ENCODE data around the gene TTLL5. TPM values are rescaled to one million over a fixed set of nuclear protein-coding genes. Genes with fewer than 3 reads are reported as not detected.

The TTLL5 gene
- total and polyA plus RNA-seq, 3 experiments from 2014 or later, result 12.5 to 35.1 (median 33.7) TPM

DNA sequence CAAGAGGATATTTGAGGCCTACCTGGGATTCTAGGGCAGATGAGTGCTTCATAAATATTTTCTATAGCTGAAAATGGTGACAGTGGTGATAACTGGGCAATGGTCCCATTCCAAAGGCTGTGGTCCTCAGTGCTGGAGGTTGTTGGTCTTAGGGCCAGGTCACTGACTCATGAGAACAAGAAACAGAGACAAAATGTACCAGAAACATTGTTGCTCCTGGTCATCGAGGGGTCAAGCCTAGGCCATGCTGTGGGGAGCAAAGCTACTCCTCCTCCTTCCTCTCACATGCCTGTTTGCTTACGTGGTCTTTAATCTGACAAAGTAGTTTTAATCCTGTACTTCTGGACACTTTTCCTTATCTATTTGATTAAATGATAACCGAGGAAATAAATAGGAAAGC is 34.2 kb upstream of the TTLL5 start:
- H3K36me3 ChIP-seq (ENCODE audit: insufficient read depth, low read length), result no peaks in the 10 kb centered on the region
- no peaks in the 10 kb centered on the region for H3K9me3 ChIP-seq (ENCODE audit: low read length)
- Mint-ChIP-seq H3K27ac (no peak overlapping the region), H3K9me3 (no peaks in the 10 kb centered on the region), H3K27me3 (no peaks in the 10 kb centered on the region), H3K36me3 (no peaks in the 10 kb centered on the region), H3K4me1 (no peaks in the 10 kb centered on the region), H3K4me3 (no peak overlapping the region)
- ChIA-PET CTCF (interaction anchor here (2.0 kb wide), 1 partner anchor 28 kb away, joined by 6 read pairs; no protein-coding TSS in a partner anchor), POLR2A (no interaction called here)
- no peaks in the 10 kb centered on the region for H3K4me1 ChIP-seq (ENCODE audit: insufficient read depth, low read length)
- no peak overlapping the region for H3K27ac ChIP-seq (ENCODE audit: low read depth, low read length)
- DNase-seq, result no peak
- H3K27me3 ChIP-seq (ENCODE audit: insufficient read depth, low read length, poor library complexity, severe bottlenecking), result no peaks in the 10 kb centered on the region
- H3K4me3 ChIP-seq (ENCODE audit: low read length), result no peak overlapping the region

DNA sequence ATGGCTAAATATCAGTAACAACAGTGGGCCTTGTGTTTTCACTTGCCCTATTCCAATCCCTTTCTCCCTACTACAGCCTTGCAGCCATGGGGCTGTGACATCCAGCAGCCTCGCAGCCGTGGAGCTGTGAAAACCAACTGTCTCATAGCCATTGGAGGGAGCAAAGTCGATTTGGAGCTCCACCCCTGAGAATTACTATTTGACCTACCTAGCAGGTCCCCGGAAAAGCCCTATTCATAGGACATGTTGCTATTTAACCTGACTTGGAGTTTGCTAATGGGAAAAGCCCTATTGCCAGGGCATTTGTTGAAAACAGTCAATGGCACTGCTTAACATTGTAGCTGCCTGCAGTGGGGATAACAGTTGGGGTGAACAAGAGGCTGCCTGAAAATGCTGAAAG is 33.6 kb upstream of the TTLL5 start:
- Histone ChIP-seq H3K36me3 (ENCODE audit: insufficient read depth, low read length) (no peaks in the 10 kb centered on the region), H3K4me1 (ENCODE audit: insufficient read depth, low read length) (no peaks in the 10 kb centered on the region), H3K9me3 (ENCODE audit: low read length) (no peaks in the 10 kb centered on the region), H3K27ac (ENCODE audit: low read depth, low read length) (no peak overlapping the region), H3K4me3 (ENCODE audit: low read length) (no peak overlapping the region), H3K27me3 (ENCODE audit: insufficient read depth, low read length, poor library complexity, severe bottlenecking) (no peaks in the 10 kb centered on the region)
- Mint-ChIP-seq H3K27ac (no peak overlapping the region), H3K4me1 (no peaks in the 10 kb centered on the region), H3K9me3 (no peaks in the 10 kb centered on the region), H3K36me3 (no peaks in the 10 kb centered on the region), H3K27me3 (no peaks in the 10 kb centered on the region), H3K4me3 (no peak overlapping the region)
- ChIA-PET POLR2A (no interaction called here), CTCF (interaction anchor here (2.0 kb wide), 1 partner anchor 28 kb away, joined by 6 read pairs; no protein-coding TSS in a partner anchor)
- DNase-seq, result no peak

DNA sequence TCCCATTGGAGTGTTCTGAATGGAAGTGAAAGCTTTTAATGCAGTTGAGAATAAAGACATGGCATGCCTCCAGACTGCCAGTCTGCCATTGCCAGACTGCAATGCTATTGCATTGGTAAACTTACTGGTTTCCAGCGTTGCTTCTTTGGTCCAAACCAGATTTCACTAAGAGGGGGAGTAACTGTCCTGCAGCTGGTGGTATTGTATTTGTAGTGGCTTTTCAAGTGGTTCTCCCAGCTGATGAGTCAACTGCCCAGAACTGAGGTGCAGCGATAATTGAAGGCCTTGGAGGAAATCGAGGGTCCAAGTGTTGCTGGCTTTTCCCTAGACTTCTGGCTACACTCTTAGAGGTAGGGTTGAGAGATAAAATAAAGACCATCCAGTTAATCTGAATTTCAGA is 32.2 kb upstream of the TTLL5 start:
- H3K9me3 ChIP-seq (ENCODE audit: low read length), result no peaks in the 10 kb centered on the region
- CTCF ChIA-PET, result no interaction called here
- H3K36me3 ChIP-seq (ENCODE audit: insufficient read depth, low read length), result no peaks in the 10 kb centered on the region
- DNase-seq, result no peak
- no peaks in the 10 kb centered on the region for H3K27me3 ChIP-seq (ENCODE audit: insufficient read depth, low read length, poor library complexity, severe bottlenecking)
- no peak overlapping the region for H3K4me3 ChIP-seq (ENCODE audit: low read length)
- Mint-ChIP-seq H3K4me1 (no peaks in the 10 kb centered on the region), H3K9me3 (no peaks in the 10 kb centered on the region), H3K4me3 (no peak overlapping the region), H3K36me3 (peaks cover 0 to 2% (median 0%) of the 10 kb centered on the region in 3 donors), H3K27ac (no peak overlapping the region), H3K27me3 (no peaks in the 10 kb centered on the region)
- no peak overlapping the region for H3K27ac ChIP-seq (ENCODE audit: low read depth, low read length)
- POLR2A ChIA-PET, result no interaction called here
- H3K4me1 ChIP-seq (ENCODE audit: insufficient read depth, low read length), result no peaks in the 10 kb centered on the region

DNA sequence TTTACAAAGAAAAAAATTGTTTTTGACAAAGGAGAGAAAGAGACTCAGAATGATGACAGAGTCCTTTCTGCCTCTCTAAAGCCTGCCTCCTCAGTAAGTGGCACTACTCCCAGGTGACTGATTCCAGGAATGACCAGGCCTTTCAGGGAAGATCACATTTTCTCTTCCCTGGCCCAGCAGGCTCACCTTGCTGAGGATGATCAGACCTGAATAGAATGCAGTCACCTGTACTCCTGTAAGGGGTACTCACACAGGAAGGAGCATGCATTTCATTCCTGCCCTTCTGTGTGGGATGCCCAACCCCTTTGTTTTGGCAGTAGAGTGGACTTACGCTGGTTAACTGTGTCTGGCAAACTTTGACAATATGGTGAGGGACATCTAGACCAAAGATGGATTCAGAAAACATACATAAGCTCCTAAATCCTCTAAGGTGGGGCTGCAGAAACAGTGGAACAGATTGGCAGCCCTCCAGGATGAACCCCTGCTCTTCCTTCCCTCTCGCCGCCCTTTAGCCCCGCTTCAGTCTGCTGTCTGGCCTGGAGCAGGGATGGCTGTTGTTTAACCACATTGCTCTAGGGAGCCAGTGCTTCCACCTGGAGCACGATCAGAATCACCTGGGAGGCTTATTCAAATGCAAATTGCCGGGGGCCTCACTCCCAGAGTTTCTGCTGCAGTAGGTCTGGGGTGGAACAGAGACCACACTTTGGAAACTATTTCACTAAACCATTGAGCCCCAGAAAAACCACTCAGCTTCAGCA is 30.2 kb upstream of the TTLL5 start:
- no peak overlapping the region for H3K4me3 Mint-ChIP-seq
- DNase-seq, result no peak
- Histone ChIP-seq H3K27ac (ENCODE audit: low read depth, low read length) (no peak overlapping the region), H3K9me3 (ENCODE audit: low read length) (no peaks in the 10 kb centered on the region), H3K36me3 (ENCODE audit: insufficient read depth, low read length) (no peaks in the 10 kb centered on the region), H3K4me1 (ENCODE audit: insufficient read depth, low read length) (no peaks in the 10 kb centered on the region), H3K27me3 (ENCODE audit: insufficient read depth, low read length, poor library complexity, severe bottlenecking) (no peaks in the 10 kb centered on the region), H3K4me3 (ENCODE audit: low read length) (no peak overlapping the region)
- H3K36me3 Mint-ChIP-seq, result peaks cover 0 to 2% (median 0%) of the 10 kb centered on the region in 3 donors
- POLR2A ChIA-PET, result no interaction called here
- no peaks in the 10 kb centered on the region for H3K27me3 Mint-ChIP-seq
- no peak overlapping the region for H3K27ac Mint-ChIP-seq
- H3K9me3 Mint-ChIP-seq, result no peaks in the 10 kb centered on the region
- H3K4me1 Mint-ChIP-seq, result no peaks in the 10 kb centered on the region
- CTCF ChIA-PET, result no interaction called here

DNA sequence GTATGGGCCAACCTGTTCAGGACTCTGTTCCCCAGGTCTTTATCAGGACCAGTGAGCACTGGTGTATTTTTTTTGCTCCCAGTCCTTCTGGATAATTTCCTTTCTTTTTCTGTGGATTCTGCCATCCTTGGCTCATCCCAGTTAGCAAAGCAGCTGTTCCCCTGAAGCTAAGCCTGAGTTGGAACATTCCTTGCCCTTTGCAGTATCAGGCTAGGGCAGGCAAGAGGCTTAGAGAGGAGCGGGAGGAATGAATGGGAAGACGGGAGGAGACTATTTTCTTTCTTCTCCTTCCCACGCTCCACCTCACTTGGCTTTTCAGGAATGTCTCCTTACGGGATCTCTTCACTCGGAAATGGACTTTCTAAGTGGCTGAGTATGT is 29.6 kb upstream of the TTLL5 start:
- POLR2A ChIA-PET, result no interaction called here
- Histone ChIP-seq H3K27me3 (ENCODE audit: insufficient read depth, low read length, poor library complexity, severe bottlenecking) (no peaks in the 10 kb centered on the region), H3K9me3 (ENCODE audit: low read length) (no peaks in the 10 kb centered on the region), H3K4me1 (ENCODE audit: insufficient read depth, low read length) (no peaks in the 10 kb centered on the region), H3K4me3 (ENCODE audit: low read length) (no peak overlapping the region), H3K36me3 (ENCODE audit: insufficient read depth, low read length) (no peaks in the 10 kb centered on the region), H3K27ac (ENCODE audit: low read depth, low read length) (no peak overlapping the region)
- Mint-ChIP-seq H3K9me3 (no peaks in the 10 kb centered on the region), H3K27ac (no peak overlapping the region), H3K4me1 (no peaks in the 10 kb centered on the region), H3K4me3 (no peak overlapping the region), H3K36me3 (peaks cover 0 to 2% (median 0%) of the 10 kb centered on the region in 3 donors), H3K27me3 (no peaks in the 10 kb centered on the region)
- no peak for DNase-seq
- CTCF ChIA-PET, result no interaction called here

DNA sequence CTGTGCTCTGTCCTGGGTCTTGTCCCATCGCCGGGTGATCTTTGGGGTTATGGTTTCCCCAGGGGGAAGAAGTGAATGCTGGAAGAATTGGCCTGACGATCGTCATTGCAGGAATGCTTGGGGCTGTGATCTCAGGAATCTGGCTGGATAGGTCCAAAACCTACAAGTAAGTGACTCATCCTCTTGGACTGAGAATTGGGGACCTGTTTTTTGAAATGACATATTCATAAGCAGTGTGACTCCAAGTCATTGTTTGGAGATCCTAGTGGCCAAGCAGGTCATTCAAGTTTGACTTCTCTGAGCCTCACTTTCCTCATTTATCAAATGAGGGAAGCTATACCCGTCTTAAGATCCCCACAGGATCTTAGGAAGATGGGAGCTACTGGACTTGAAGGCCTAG is 26.2 kb upstream of the TTLL5 start:
- POLR2A ChIA-PET, result no interaction called here

DNA sequence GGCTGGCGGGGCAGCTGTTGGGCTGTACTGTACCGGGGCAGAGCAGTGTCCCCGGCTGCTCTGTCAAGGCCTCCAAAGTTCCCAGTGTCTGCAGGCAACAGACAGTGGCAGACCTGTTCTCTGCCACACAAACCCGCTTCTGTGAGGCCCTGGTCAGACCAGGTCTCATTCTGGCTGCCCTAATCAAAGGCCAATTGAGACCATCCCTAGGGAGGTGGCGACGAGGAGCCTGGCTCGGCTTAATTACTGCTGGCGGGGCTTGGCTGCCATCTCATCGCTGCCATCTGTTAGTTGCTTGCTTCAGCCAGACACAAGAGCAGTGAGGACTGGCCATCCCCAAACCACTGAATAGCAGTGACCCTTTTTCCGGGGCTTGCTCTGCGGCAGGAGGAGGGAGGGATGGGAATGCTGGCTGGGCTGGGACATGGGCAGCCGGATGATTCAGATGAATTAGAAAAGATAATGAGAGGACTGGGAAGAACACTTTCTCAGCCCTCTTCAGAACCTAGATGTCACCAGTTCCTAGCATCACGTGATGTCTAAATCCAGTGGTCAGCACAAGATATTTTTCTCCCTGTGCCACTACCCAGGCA is 24.9 kb upstream of the TTLL5 start:
- peaks cover 0 to 6% (median 5%) of the 10 kb centered on the region in 3 donors for H3K36me3 Mint-ChIP-seq
- H3K9me3 Mint-ChIP-seq, result no peaks in the 10 kb centered on the region
- Histone ChIP-seq H3K9me3 (ENCODE audit: low read length) (no peaks in the 10 kb centered on the region), H3K27ac (ENCODE audit: low read depth, low read length) (no peak overlapping the region), H3K4me3 (ENCODE audit: low read length) (no peak overlapping the region), H3K27me3 (ENCODE audit: insufficient read depth, low read length, poor library complexity, severe bottlenecking) (no peaks in the 10 kb centered on the region), H3K4me1 (ENCODE audit: insufficient read depth, low read length) (no peaks in the 10 kb centered on the region), H3K36me3 (ENCODE audit: insufficient read depth, low read length) (no peaks in the 10 kb centered on the region)
- no peak overlapping the region for H3K27ac Mint-ChIP-seq
- no peak overlapping the region for H3K4me3 Mint-ChIP-seq
- no peak for DNase-seq
- H3K4me1 Mint-ChIP-seq, result no peaks in the 10 kb centered on the region
- CTCF ChIA-PET, result interaction anchor here (1.0 to 1.5 kb wide), 3 partner anchors 11 to 59 kb away, joined by 3 to 4 read pairs (median 3); no protein-coding TSS in a partner anchor
- POLR2A ChIA-PET, result no interaction called here
- no peaks in the 10 kb centered on the region for H3K27me3 Mint-ChIP-seq

More for the DNA sequence above, 26.2 kb upstream of the TTLL5 start:
- Histone ChIP-seq H3K36me3 (ENCODE audit: insufficient read depth, low read length) (no peaks in the 10 kb centered on the region), H3K27ac (ENCODE audit: low read depth, low read length) (no peak overlapping the region), H3K4me1 (ENCODE audit: insufficient read depth, low read length) (no peaks in the 10 kb centered on the region), H3K9me3 (ENCODE audit: low read length) (no peaks in the 10 kb centered on the region), H3K27me3 (ENCODE audit: insufficient read depth, low read length, poor library complexity, severe bottlenecking) (no peaks in the 10 kb centered on the region), H3K4me3 (ENCODE audit: low read length) (no peak overlapping the region)
- Mint-ChIP-seq H3K4me1 (no peaks in the 10 kb centered on the region), H3K9me3 (no peaks in the 10 kb centered on the region), H3K36me3 (peaks cover 0 to 4% (median 0%) of the 10 kb centered on the region in 3 donors), H3K27me3 (no peaks in the 10 kb centered on the region), H3K4me3 (no peak overlapping the region), H3K27ac (no peak overlapping the region)
- DNase-seq, result no peak
- CTCF ChIA-PET, result interaction anchor here (1.6 kb wide), 1 partner anchor 25 kb away, joined by 4 read pairs; the partner anchor contains the start of gene ERG28

DNA sequence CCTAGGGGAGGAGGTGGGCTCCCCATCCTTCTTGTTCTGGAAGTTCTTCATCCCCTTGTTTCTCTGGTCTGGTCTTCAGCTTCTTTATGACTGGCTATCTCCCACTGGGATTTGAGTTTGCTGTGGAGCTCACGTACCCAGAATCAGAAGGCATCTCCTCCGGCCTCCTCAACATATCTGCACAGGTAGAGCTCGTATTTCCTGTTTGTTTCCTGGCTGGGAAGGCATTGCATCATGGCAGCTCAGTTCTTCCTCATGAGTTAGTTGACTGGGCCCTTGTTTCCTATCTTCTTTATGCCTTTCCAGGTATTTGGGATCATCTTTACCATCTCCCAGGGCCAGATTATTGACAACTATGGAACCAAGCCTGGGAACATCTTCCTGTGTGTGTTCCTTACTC is 20.2 kb upstream of the TTLL5 start:
- Mint-ChIP-seq H3K4me3 (no peak overlapping the region), H3K9me3 (no peaks in the 10 kb centered on the region), H3K4me1 (no peaks in the 10 kb centered on the region), H3K27ac (no peak overlapping the region), H3K36me3 (peaks cover 0 to 19% (median 6%) of the 10 kb centered on the region in 3 donors), H3K27me3 (no peaks in the 10 kb centered on the region)
- H3K36me3 ChIP-seq (ENCODE audit: insufficient read depth, low read length), result no peaks in the 10 kb centered on the region
- no peak overlapping the region for H3K27ac ChIP-seq (ENCODE audit: low read depth, low read length)
- no peak overlapping the region for H3K4me3 ChIP-seq (ENCODE audit: low read length)
- H3K9me3 ChIP-seq (ENCODE audit: low read length), result no peaks in the 10 kb centered on the region
- CTCF ChIA-PET, result interaction anchor here (1.2 kb wide), 1 partner anchor 63 kb away, joined by 4 read pairs; the partner anchor contains the start of gene FLVCR2
- POLR2A ChIA-PET, result no interaction called here
- H3K27me3 ChIP-seq (ENCODE audit: insufficient read depth, low read length, poor library complexity, severe bottlenecking), result no peaks in the 10 kb centered on the region
- no peaks in the 10 kb centered on the region for H3K4me1 ChIP-seq (ENCODE audit: insufficient read depth, low read length)
- DNase-seq, result no peak
